LoVo (cell line): Measurements from ENCODE around the gene LEUTX.
"Not testable (repeated sequence)": the region's sequence is repeated elsewhere in the genome, so short reads cannot be mapped to it uniquely, and the experiment has no call there.

Experiments
- DNase-seq: peaks from one replicate; pipeline ENCODE4 v3.0.0-alpha.2; 2016; ENCODE audit warnings: low spot score

Gene LEUTX

DNA sequence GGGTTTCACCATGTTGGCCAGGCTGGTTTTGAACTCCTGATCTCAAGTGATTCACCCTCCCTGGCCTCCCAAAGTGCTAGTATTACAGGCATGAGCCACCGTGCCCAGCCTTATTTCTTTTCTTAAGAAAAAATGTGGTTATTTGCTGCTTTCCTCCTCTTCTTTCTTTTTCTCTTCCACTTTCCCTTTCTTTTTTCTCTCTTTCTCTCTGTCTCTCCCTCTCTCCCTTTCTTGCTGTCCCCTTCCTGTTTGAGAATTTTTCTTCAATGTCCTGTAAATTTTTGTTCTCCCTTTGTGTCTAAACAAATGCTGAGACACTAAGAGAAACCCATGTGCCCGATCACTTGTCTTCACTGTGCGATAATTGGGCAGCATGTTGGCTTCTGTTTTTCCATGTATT is 2.2 kb downstream of the LEUTX start:
- no peak for DNase-seq

DNA sequence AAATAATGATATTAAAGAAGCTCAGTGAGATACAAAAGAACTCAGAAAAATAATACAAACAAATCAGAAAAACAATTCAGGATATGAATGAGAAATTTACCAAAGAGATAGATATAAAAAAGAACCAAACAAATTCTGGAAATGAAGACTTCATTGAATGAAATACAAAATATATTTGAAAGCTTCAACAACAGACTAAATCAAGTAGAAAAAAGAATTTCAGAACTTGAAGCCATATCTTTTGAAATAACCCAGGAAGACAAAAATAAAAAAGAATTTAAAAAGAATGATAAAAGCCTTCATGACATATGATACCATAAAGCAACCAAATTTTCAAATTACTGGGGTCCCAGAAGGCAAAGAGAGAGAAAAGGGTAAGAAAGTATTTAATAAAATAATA is 9.6 kb downstream of the LEUTX start:
- DNase-seq: no peak

DNA sequence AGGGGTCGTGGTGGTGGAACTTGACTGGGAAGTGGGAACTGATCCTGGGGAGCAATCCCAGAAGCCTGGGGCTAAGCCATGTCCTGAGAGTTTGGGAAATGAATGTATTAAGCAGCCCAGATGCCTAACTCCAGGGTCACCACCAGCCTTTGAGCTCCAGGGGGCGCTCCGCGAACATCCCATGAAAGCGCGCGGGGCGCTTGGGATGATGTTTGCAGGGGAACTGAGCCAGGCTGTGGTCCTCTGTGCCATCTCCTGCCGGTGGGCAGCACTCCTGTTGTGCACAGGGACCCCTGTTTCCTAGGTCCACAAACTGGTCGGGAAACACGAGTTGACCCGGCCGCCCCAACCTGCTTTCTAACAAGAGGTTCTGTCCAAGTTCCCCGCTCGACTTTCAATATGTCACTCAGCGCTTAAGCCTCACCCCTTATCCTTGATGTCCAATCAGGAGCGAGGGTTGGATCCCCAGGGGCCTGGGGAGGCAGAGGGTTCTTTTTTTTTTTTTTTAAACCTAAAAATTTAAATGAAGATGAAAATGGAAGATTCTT is 14.4 kb downstream of the LEUTX start:
- DNase-seq: peak; percentile 60

DNA sequence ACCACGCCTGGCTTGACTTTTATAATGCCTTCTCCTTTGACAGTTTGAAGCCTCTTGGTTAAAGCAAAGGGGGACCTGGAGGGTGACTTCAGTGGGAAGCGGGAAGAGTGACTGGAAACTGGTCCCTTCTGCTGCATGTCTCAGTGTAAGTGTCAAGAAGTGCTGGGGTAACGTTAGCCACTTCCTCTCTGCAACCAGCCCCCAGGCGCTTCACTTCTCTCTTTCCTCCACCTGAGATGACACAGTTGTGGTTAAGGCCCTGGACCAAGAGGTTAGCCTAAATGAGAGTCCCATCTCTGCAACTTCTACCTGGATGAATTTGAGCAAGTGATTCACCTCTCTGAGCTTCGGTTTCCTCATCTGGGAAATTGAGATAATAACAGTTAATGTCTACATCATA is 16.3 kb downstream of the LEUTX start:
- no peak for DNase-seq

DNA sequence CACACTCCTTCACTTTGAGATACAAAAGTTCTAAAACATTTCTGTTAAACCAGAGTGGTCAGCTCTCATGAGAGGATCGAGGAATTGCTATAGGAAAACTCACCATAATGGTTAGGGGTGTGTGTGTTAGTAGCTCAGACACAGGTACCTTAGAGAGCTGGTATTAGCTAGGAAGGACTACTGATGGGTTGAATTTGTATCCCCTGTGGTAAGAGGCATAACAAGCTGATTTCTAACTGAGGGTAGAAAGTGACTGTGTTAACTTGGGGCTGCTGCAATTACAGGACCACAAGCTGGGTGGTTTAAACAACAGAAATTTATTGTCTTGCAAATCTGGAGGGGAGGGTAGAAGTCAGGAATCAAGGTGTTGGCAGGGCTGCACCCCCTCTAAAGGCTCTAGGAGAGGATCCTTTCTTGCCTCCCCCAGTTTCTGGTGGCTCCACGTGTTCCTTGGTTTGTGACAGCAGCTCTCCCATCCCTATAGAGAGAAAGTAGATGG is 17.4 kb downstream of the LEUTX start:
- DNase-seq: no peak

DNA sequence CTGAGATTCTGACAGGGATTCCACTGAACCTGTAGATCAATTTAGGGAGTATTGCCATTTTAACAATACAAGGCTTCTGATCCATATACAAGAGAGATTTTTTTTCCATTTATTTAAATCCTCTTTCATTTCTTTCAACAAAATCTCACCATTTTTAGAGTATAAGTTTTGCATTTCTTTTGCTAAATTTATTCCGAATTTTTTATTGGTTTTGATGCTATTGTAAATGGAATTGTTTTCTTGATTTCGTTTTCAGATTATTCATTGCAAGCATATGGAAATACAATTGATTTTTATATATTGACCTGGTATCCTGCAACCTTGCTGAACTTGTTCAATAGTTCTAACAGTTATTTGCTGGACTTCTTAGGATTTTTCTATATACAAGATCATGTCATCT is 18.4 kb downstream of the LEUTX start:
- DNase-seq: no peak

DNA sequence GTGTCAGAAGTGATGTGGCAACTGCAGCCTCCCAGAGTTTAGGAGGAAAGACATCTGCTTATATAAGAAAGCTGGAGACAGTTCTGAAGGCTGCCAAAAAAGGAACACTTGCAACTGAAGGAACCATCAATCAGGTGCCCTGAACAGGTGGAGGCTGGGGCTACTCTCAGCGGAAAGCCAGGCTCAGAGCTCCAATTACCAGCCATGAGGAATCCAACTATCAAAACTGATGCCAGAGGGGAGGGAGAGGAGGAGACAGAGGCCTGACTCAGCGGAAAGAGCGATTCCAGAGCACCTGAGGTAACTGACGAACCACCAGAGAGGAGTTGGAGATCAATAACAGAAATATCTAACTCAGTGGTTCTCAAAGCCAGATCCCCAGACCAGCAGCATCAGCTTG is 24.3 kb downstream of the LEUTX start:
- no peak for DNase-seq

DNA sequence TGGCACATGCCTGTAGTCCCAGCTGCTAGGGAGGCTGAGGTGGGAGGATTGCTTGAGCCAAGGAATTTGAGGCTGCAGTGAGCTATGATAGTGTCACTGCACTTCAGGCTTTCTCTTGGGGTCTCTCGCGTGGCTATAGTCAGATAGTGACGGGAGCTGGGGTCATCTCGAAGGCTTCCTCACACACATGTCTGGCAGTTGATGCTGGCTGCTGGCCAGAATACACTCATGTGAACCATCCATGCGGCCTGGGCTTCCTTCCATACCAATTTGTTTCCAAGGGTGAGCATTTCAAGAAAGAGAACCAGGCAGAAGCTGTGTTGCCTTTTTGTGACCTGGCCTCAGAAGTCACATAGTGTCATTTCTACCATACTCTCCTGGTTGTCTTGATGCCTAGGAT is 26.4 kb downstream of the LEUTX start:
- DNase-seq: no peak

DNA sequence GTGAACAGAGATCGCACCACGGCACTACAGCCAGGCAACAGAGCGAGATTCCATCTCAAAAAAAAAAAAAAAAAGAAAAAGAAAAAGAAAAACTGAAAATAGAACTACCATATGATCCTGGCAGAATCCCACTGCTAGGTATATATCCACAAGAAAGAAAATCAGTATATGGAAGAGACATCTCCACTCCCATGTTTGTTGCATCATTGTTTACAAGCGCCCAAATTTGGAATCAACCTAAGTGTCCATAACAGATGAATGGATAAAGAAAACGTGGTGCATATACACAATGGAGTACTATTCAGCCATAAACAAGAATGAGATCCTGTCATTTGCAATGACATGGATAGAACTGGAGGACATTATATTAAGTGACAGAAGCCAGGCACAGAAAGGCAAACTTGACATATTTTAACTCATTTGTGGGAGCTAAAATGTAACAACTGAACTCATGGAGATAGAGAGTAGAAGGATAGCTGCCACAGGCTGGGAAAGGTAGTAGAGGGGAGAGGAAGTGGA is 29.3 kb downstream of the LEUTX start:
- DNase-seq: no peak

DNA sequence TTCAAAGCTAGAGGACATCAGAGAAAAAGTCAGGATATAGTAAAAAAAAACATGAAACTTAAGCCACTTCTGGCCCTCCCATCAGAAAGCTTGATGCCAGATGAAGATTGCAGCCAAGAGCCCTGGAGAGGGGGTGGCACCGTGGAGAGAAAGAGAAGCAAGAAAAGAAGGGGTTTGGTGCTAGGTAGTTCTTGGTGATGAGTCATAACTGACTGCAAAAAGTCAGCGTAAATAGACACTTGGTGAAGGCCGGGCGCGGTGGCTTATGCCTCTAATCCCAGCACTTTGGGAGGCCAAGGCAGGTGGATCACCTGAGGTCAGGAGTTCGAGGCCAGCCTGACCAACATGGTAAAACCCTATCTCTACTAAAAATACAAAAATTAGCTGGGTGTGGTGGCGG is 30.0 kb downstream of the LEUTX start:
- peak; percentile 2 for DNase-seq

DNA sequence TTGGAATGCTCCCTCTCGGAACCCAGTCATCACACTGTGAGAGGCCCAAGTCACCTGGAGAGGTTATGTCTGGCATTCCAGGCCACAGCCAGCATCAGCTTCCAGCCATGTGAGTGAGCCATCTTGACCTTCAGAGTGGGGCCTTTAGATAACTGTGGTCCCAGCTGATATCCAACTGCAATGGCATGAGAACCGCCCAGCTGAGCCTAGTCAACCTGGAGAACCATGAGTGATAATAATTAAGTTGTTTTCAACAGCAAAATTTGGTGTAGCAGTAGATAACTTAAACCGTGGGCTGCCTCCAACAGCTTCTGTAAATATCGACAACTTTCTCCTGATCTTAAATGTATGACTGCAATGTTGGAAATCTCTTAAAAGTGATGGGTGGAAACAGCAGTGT is 30.7 kb downstream of the LEUTX start:
- DNase-seq: no peak

DNA sequence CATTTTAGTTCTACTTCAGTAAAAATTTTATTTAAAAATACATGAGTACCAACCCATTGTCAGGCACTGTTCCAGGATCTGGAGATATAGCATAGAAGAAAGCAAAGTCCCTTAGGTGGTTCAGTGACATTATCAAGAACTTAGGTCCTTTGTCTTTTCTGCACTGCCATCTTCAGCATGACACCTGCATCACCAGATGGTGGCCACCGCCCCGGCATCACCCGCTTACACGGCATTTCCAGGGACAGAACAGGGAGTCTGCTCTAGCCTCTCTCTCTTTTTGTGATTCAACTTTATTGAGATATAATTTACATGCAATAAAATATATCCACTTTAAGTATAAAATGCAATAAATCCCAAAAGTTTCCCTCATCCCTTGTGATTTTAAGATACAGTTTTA is 31.8 kb downstream of the LEUTX start:
- DNase-seq: no peak

DNA sequence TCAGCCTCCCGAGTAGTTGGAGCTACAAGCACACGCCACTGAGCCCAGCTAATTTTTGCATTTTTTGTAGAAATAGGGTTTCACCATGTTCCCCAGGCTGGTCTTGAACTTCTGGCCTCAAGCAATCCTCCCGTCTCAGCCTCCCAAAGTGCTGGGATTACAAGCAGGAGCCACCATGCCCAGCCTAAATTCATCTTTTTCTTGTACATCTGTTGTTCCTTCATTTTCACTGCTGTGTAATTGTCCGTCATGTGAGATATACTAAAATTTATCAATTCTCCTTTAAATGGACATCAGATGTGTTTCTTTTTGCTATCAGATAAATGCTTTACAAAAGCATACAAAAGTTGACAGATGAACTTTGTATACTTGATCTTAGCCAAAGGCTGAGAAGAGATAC is 32.4 kb downstream of the LEUTX start:
- DNase-seq: no peak

DNA sequence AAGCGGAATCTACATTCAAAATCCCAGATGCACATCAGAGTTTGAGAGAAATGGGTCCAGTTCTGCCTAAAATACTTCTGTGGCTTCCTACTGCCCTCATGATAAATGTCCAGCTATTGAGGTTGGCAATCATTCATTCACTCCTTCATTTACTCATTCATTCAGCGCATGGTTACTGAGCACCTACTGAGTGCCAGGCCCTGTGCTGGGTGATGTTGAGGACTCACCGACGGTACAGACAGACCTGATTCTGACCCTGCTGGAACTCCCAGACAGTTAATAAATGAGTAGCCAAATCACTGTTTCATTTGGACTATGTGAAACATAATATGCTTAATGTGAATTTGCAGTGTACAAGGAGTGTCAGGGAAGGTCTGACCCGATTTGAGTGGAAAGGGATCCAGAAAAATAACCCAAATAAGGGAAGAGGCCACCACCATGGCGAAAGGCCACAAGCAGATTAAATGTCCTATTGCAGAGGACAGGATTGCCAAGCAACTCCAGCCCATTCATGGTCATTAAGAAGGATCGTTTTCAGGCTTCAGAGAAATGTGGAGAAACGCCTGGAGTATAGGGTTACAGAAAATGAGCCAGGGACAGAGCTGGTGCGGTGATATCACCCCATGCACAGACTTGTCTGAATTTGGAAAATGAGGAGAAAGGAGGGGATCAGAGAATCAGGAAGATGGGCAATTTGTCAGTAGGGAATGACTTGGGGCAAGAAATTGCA is 34.8 kb downstream of the LEUTX start:
- no peak for DNase-seq

DNA sequence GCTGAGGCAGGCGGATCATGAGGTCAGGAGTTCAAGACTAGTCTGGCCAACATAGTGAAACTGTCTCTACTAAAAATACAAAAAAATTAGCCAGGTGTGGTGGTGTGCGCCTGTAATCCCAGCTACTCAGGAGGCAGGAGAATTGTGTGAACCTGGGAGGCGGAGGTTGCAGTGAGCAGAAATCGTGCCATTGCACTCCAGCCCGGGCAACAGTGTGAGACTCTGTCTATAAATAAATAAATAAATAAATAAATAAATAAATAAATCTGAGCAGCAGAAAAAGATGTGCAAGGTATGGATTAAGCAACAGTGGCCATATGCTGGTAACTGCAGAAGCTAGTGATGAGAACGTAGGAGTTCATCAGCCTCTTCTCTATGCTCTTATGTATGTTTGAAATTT is 35.5 kb downstream of the LEUTX start:
- DNase-seq: not testable (repeated sequence)

DNA sequence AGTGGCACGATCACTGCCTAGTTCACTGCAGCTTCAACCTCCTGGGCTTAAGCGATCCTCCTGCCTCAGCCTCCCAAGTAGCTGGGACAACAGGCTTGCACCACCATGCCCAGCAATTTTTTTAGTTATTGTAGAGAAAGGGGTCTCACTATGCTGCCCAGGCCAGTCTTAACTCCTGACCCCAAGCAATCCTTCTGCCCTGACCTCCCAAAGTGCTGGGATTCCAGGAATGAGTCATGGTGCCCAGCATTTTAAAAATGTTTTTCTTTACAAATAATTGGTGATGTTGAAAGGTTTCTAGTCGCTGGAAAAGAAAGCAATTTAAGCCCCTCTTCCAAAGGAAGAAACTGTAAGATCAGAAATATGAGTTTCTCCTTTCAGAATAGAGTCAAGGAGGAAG is 35.9 kb downstream of the LEUTX start:
- no peak for DNase-seq

DNA sequence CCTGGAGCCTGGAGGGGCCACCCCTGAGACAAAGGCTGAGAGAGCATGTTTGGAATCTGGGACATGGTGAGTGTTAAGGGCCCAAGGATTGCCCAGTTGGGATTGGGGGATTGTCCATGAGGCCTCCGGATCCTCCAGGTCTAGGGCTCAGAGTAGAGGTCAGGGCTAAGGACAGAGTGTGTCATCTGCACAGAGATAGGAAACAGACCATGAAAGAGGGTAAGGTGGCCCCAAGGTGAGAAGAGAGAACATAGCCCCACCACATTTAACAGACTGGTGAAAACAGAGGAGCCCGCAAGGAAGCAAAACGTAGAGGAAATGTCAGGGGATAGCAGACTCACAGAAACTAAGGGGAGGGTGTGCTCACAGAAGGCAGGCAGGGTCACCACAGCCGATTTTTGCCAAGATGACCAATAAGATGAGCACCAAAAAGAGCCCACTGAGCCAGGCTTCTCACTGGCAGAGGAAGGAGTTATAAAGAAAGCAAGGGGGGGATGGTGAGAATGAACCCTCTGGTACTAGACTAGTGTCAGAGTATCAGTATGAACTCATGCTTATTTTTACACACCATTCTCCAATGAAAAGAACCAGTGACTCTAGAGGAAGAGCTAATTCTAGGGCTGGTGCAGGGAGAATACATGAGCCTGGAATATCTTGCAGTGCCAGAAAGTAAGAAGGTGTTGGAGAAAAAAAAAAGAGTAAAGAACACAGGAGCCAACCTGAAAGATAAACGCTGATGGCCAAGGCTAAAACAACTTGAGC is 37.8 kb downstream of the LEUTX start:
- no peak for DNase-seq

DNA sequence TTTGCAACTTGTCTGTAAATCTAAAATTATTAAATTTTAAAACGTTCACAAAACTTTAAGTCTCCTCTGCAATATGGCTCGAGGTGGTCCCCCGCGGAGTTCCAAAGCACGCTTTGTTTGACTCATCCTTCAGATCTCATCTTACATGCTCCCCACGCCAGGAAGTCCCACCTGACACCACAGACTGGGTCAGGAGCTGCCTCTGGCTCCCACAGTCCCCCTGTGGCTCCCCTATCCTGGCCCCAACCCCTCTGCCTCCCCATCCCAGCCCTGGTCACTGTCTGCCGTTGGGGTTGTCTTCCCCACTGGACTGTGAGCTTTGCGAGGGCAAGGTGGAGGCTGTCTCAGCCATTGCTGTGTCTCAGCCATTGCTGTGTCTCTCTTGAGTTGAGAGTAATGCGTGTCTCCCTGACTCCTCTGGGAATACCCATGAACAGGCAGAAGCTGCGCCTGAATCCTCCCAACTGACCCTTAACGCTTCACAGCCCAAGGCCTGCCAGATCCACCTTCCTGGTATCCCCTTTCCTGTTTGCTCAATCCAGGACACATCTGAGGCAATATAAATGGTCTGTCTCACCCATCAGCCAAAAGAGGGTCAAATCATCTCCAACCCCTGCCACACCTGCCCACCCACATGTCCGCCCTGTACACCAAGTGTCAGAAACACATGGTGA is 39.4 kb downstream of the LEUTX start:
- DNase-seq: no peak

DNA sequence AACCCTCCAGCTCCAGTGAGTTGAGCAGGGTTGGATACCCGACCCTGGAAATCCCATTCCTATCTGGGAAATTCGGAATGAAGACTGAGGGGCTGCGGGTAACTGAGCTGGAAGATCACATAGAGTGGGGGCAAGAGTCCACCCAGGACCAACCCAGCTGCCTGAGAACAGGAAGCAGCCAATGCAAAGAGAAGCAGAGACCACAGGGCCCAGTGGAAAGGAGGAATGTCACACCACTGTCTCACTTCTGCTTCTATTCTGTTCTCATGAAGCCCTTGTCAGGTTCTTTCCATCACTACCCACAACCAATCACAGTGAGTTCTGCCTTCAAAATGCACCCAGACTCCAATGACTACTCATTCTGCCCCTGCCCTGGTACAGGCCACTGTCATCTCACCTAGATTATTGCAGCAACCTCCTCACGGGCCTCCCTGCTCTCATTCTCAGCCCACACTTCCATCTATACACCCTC is 40.0 kb downstream of the LEUTX start:
- no peak for DNase-seq

DNA sequence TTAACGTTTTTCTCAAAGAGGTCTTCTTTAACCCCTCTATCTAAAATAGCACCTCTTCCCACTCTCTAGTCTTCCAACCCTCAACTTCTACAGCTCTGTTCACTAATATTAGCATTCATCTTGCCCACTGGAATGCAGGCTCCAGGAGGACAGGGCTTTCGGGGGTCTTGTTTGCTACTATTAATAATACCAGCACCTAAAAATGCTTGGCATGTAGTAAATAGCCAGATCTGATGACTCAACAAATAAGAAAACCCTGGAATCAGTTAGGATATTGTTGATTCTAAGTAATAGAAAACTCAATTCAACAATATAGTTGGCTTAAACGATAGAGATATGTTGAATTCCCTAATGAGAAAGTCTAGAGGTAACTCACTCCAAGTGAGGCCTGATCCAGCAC is 41.1 kb downstream of the LEUTX start:
- no peak for DNase-seq

DNA sequence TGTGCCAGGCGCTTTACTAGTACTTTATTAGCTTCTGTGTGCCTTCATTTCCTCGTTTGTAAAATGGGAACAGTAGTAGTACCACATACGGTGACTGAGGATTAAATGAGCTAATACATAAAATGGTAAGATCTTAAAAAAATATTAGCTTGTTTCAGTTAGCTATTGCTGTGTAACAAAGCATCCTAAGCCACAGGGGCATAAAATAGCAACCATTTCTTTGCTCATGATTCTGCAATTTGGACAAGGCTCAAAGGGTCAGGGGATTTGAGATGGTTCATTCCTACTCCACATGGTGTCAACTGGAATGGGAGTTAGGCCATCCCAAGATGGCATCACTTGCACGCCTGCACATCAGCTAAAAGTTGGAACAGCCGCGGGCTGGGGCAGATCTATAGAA is 42.0 kb downstream of the LEUTX start:
- DNase-seq: no peak

DNA sequence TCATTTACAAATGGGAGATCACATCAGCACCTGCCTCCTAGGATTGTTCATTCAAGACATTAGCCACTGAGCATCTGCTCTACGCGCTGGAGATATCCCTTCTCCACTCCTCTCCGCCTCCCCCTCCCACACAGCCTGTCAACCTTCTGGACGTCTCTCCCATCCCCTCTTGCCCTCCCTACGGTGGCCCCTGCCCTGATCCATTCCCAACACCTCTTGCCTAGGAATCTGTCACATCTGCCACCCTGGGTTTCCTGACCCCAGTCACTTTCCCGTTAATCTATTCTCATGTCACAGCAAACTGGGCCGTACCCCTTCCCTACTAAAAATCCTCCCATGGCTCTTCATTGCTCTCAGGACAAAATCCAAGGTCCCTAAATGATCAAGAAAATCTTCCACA is 45.0 kb downstream of the LEUTX start:
- DNase-seq: no peak
